Gastroesophageal sphincter (tissue), 4 donors: ENCODE measurements around the gene SPG7. TPM values are rescaled to one million over a fixed set of nuclear protein-coding genes. Genes with fewer than 3 reads are reported as not detected.

Experiments
- ATAC-seq: fragments of 150-250 bp; one replicate; pipeline ENCODE4 v1.9.1; 2016; ENCODE audit warnings: mild to moderate bottlenecking, moderate library complexity
- H3K27ac ChIP-seq, 4 donors: fragments of 200-600 bp; sonication (generic) in 3 of 4; 1 replicate in 3 of 4; 2 replicates in 1 of 4; pipeline ENCODE4 v1.5.1; 2016 to 2019
- H3K27me3 ChIP-seq: fragments of 200-600 bp; sonication (generic); one replicate; pipeline ENCODE4 v1.5.1; 2019
- H3K36me3 ChIP-seq, 2 donors: fragments of 200-600 bp; sonication (generic); one replicate each; pipeline ENCODE4 v1.5.1; 2019; ENCODE audit warnings: control low read depth in 1 of 2
- H3K4me1 ChIP-seq, 3 donors: fragments of 200-600 bp; sonication (generic); 1 replicate in 2 of 3; 2 replicates in 1 of 3; pipeline ENCODE4 v1.5.1; 2016 to 2019; ENCODE audit warnings: control low read depth in 2 of 3
- H3K4me3 ChIP-seq, 2 donors: fragments of 200-600 bp; sonication (generic); one replicate each; pipeline ENCODE4 v1.5.1; 2019; ENCODE audit warnings: mild to moderate bottlenecking in 1 of 2, moderate library complexity in 1 of 2
- H3K9me3 ChIP-seq, 3 donors: fragments of 200-600 bp; sonication (generic); one replicate each; pipeline ENCODE4 v1.5.1; 2017 to 2019; ENCODE audit warnings: control low read depth in 2 of 3
- EP300 ChIP-seq: sonication (generic); formaldehyde crosslinking; IDR thresholded peaks from one replicate; pipeline ENCODE4 v1.6.1; 2017; ENCODE audit warnings: antibody characterized with exemption, mild to moderate bottlenecking
- POLR2A ChIP-seq, 2 donors: fragments of 450-650 bp; IDR thresholded peaks; one replicate each; pipeline ENCODE4 v1.6.1; 2017; ENCODE audit warnings: antibody characterized with exemption in 2 of 2, mild to moderate bottlenecking in 2 of 2, moderate library complexity in 1 of 2
- POLR2AphosphoS5 ChIP-seq: sonication (generic); formaldehyde crosslinking; IDR thresholded peaks from one replicate; pipeline ENCODE4 v1.6.1; 2017; ENCODE audit warnings: antibody characterized with exemption
- WGBS, 2 donors: methylation state at CpG; one replicate each; pipeline ENCODE4 v1.1.5; 2018; ENCODE audit warnings: low coverage in 1 of 2; 5-methylcytosine and 5-hydroxymethylcytosine counted together
- total RNA-seq, 4 donors: library from RNA; depleted of rRNA; stranded (reverse); fragments of >200 nt; gene quantifications; one replicate each; pipeline ENCODE4 v1.1.0, GENCODE V29; 2016
- TF ChIP-seq, protein P1 (sequence below), 4 experiments: fragments of 200-600 bp in 2 of 4; fragments of 450-650 bp in 2 of 4; sonication (generic) in 1 of 4; IDR thresholded peaks; one replicate each; pipeline ENCODE4 v1.5.1; 2017 to 2019; ENCODE audit warnings: antibody characterized with exemption in 4 of 4, mild to moderate bottlenecking in 2 of 4, moderate library complexity in 2 of 4

SPG7 gene
- total RNA-seq, 4 donors from 2014 or later: 80.9 to 160 (median 98.2) TPM

DNA sequence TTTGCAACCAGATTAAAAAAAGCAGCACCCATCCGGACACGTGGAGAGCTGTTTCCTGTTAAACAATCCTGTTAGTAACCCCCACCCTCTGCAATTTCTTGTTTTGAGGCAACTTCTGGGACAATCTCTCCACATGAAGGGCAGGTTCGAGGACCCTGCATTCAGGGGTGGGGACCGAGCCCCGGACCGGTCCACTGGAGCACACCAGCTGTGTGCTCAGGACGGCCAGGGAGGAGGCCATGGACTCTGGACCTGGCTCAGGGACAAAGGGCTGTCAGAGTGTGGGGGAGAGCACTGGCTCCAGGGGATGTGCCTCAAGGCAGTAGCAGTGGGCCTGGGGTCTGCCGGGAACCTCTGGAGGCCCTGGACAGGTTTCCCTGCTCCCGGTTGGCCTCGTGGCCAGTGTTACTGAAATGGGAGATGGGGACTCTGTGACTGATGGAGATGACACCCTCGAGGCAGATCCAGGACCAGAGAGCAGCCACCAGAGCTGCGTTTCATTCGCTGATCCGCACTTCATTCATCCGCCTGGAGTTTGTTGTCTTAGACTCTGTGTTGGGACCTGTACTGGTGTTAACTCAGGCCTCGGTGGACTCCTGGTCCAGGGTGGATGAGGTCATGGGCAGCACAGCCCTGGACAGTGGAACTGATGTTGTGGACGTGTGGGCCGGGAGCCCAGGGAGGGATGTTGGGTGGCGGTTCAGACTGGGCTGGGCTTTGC, 64.4 kb downstream of the SPG7 start:
- Histone ChIP-seq H3K4me1 (peaks cover 0 to 24% (median 14%) of the 10 kb centered on the region in 3 donors), H3K4me3 (no peak overlapping the region), H3K27ac (peak overlapping the region in 1 of 4 donors; percentile 6), H3K27me3 (peaks cover 97% of the 10 kb centered on the region), H3K36me3 (no peaks in the 10 kb centered on the region), H3K9me3 (no peaks in the 10 kb centered on the region)
- 57% methylated on average over 8 of the region's 19 CpGs; no CpG with 5 or more reads in 1 of the 2 donors for WGBS, 2 donors
- TF ChIP-seq EP300 (no peak), POLR2A (IDR thresholded peaks at IDR 0.05) (no peak), POLR2AphosphoS5 (no peak)
- TF ChIP-seq, protein P1, sequence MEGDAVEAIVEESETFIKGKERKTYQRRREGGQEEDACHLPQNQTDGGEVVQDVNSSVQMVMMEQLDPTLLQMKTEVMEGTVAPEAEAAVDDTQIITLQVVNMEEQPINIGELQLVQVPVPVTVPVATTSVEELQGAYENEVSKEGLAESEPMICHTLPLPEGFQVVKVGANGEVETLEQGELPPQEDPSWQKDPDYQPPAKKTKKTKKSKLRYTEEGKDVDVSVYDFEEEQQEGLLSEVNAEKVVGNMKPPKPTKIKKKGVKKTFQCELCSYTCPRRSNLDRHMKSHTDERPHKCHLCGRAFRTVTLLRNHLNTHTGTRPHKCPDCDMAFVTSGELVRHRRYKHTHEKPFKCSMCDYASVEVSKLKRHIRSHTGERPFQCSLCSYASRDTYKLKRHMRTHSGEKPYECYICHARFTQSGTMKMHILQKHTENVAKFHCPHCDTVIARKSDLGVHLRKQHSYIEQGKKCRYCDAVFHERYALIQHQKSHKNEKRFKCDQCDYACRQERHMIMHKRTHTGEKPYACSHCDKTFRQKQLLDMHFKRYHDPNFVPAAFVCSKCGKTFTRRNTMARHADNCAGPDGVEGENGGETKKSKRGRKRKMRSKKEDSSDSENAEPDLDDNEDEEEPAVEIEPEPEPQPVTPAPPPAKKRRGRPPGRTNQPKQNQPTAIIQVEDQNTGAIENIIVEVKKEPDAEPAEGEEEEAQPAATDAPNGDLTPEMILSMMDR (IDR thresholded peaks at IDR 0.05): no peak
- ATAC-seq: no peak

DNA sequence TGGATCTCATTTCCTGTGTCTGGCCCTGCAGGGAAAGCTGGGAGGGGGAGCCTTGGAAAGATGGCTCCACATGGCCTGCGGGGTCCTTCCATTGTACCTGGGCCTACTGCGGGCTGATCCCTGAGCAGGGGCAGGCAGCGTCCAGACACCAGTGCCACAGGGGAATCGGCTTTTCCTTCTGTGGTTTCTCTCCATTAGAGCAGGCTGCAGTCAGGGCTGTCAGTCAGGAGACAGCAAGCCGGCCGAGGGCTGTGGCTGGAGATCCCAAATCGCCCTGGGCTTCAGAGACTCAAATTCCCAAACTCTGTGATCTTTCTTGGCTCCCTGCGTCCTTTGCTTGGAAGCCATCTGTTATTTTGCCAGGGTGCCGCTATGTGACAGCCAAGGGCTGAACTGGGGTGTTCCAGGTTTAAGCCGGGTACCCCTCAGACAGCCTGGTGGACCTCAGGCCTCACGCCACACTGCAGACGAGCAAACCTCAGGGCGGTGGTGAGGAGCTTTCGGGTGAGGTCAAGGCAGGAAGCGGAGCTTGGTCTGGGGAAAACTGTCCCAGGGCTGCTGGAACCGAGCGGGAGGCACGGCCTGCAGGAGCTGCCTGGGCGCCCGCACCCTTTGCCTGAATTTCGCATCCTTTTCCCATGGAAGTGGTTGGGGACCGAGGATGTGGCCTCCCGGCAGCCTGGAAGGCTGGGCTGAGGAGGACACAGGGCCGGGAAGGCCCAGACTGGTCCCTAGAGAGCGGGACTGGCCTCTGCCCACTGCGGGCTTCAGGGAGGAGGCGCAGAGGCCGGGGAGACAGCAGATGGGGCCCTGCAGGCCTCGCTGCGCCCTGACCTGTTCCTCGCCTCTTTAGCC, 65.8 kb downstream of the SPG7 start:
- Histone ChIP-seq H3K27me3 (peaks cover 90% of the 10 kb centered on the region), H3K36me3 (no peaks in the 10 kb centered on the region), H3K9me3 (no peaks in the 10 kb centered on the region), H3K4me3 (peak overlapping the region in 1 of 2 donors; percentile 34), H3K4me1 (peaks cover 0 to 24% (median 14%) of the 10 kb centered on the region in 3 donors), H3K27ac (no peak overlapping the region)
- TF ChIP-seq, protein P1 (IDR thresholded peaks at IDR 0.05): no peak
- WGBS, 2 donors: 40% methylated on average over 2 of the region's 31 CpGs; no CpG with 5 or more reads in 1 of the 2 donors
- ATAC-seq: no peak

DNA sequence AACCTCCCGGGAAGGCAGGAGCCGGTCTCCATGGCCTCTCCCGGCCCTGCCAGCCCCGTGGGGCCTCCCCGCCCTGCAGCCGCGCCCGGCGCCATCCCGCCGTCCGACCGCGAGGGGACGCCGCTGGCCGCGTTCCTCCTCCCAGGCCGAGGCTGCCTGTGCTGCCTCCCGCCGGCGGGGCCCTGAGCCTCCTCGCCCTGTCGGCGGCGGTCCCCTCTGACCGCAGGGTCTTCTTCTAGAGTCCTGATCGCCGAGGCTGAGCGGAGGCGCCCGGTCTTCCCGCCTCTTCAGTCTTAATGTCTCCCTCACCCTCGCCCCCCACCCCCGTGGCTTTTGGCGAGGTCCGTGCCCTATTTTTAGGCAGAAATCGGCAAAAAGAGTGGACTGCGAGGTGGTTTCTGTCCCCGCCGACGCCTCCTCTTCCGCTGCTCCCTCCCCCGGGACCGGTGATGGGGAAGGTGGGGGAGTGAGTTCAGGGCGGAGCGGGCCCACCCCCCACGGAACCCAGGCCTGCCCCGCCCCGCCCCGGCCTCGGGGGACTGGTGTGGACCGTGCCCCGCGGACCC, 66.6 kb downstream of the SPG7 start:
- ATAC-seq: peak; percentile 26
- Histone ChIP-seq H3K27ac (no peak overlapping the region), H3K9me3 (no peaks in the 10 kb centered on the region), H3K27me3 (peaks cover 83% of the 10 kb centered on the region), H3K36me3 (no peaks in the 10 kb centered on the region), H3K4me3 (peak overlapping the region in 1 of 2 donors; percentile 34), H3K4me1 (peaks cover 0 to 24% (median 14%) of the 10 kb centered on the region in 3 donors)
- TF ChIP-seq, protein P1 (IDR thresholded peaks at IDR 0.05): peak in 3 of 4 experiments; percentile 42 to 57 (median 47)
- no peak for TF ChIP-seq POLR2AphosphoS5
- TF ChIP-seq EP300: no peak
- WGBS, 2 donors: no CpG with 5 or more reads among the region's 55 CpGs

DNA sequence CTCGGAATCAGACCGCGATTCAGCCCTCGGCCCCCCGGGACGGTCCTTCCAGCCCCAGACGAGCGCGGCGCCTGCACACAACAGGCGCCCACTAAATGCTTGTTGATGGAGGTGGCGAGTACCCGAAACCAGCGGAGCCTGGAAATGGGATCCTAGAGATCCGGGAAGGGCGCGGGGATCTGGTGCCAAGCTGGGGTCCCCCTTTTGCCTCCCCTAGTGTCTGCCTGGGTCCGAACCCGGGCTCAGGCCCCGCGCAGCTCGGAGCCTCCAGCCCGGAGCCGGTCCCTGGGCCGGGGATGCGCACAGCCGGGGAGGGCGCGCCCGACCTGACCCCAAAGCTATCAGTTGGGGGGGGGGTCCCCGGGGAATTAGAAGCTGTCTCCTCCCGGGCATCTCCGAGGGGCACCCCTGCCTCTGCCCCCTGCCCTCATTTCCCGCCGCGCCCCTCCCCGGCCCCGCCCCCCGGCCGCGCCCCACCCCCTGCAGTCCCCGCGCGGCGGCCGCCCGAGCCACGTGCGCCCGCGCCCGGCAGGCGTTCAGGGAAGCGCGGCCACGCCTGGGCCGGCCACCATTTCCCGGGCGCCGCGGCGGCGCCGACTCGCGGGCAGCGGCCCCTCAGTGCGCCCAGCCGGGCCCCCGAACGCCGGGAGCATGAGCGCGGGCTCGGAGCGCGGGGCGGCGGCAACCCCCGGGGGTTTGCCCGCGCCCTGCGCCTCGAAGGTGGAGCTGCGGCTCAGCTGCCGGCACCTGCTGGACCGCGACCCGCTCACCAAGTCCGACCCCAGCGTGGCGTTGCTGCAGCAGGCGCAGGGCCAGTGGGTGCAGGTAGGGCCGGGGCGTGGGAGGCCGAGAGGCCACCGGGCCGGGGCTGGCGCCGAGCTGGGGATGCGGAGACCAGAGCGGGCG, 67.3 kb downstream of the SPG7 start, which contains the start of gene CPNE7:
CPNE7 (plus strand) TSS at position 512 of the 906 bp plus-strand sequence; CDS start at position 652, 140 bp downstream.
- no peaks in the 10 kb centered on the region for H3K36me3 ChIP-seq
- H3K4me3 ChIP-seq: peak within 1 kb of the TSS in 1 of 2 donors; percentile 34
- peaks cover 0 to 24% (median 14%) of the 10 kb centered on the region in 3 donors for H3K4me1 ChIP-seq
- ATAC-seq: no peak
- no peaks in the 10 kb centered on the region for H3K9me3 ChIP-seq
- WGBS, 2 donors: no CpG with 5 or more reads among the region's 103 CpGs
- H3K27ac ChIP-seq: no peak within 1 kb of the TSS
- peaks cover 76% of the 10 kb centered on the region for H3K27me3 ChIP-seq
- TF ChIP-seq, protein P1 (IDR thresholded peaks at IDR 0.05): no peak
- TF ChIP-seq POLR2AphosphoS5 (no peak), POLR2A (IDR thresholded peaks at IDR 0.05) (no peak), EP300 (no peak)
